Hindlimb muscle (tissue), 1 donor: ENCODE data around the gene PSTPIP1. TPM values are rescaled to one million over a fixed set of nuclear protein-coding genes. Genes with fewer than 3 reads are reported as not detected.
A peak's percentile ranks its signal among the peaks of the same experiment; 100 is the strongest.

Source experiments
- DNase-seq: peaks from one replicate; pipeline ENCODE4 v3.0.0-alpha.2; 2013
- polyA plus RNA-seq: library from polyadenylated mRNA; unstranded; fragments of 120-200 nt; gene quantifications from one replicate; pipeline ENCODE4 v1.2.1, GENCODE V29; 2013; ENCODE audit not compliant: insufficient read length

The PSTPIP1 gene
- polyA plus RNA-seq, 1 donor, result 2.5 TPM

- DNase-seq, result no peak
Observed at GRCh38 chr15:77030928-77031375, 36.0 kb downstream of the PSTPIP1 start.

- DNase-seq, result peak; percentile 43
Observed at GRCh38 chr15:77031376-77032050, 36.6 kb downstream of the PSTPIP1 start.

GRCh38 chr15:77032052-77032646, 37.2 kb downstream of the PSTPIP1 start:
- no peak for DNase-seq

GRCh38 chr15:77032647-77033416, 37.9 kb downstream of the PSTPIP1 start:
- no peak for DNase-seq

- DNase-seq, result no peak
Observed at GRCh38 chr15:77033417-77033728, 38.4 kb downstream of the PSTPIP1 start.

- DNase-seq, result no peak
Observed at GRCh38 chr15:77033729-77034671, 39.1 kb downstream of the PSTPIP1 start.

GRCh38 chr15:77034695-77035489, 40.0 kb downstream of the PSTPIP1 start:
- no peak for DNase-seq

- DNase-seq, result no peak
Observed at GRCh38 chr15:77035584-77035983, 40.7 kb downstream of the PSTPIP1 start.

- DNase-seq, result no peak
Observed at GRCh38 chr15:77035999-77036471, 41.1 kb downstream of the PSTPIP1 start.

- DNase-seq, result no peak
Observed at GRCh38 chr15:77036537-77037387, 41.8 kb downstream of the PSTPIP1 start.

- no peak for DNase-seq
Observed at GRCh38 chr15:77037388-77038209, 42.7 kb downstream of the PSTPIP1 start.

GRCh38 chr15:77038312-77039216, 43.6 kb downstream of the PSTPIP1 start:
- no peak for DNase-seq

- DNase-seq, result no peak
Observed at GRCh38 chr15:77039217-77039533, 44.2 kb downstream of the PSTPIP1 start.

- DNase-seq, result no peak
Observed at GRCh38 chr15:77039848-77040247, 44.9 kb downstream of the PSTPIP1 start.

GRCh38 chr15:77040673-77041072, 45.7 kb downstream of the PSTPIP1 start:
- DNase-seq, result no peak

GRCh38 chr15:77042245-77042919, 47.5 kb downstream of the PSTPIP1 start:
- no peak for DNase-seq

GRCh38 chr15:77042955-77043920, 48.3 kb downstream of the PSTPIP1 start:
- DNase-seq, result no peak
